ENCODE results near the gene HADHB.

DNA sequence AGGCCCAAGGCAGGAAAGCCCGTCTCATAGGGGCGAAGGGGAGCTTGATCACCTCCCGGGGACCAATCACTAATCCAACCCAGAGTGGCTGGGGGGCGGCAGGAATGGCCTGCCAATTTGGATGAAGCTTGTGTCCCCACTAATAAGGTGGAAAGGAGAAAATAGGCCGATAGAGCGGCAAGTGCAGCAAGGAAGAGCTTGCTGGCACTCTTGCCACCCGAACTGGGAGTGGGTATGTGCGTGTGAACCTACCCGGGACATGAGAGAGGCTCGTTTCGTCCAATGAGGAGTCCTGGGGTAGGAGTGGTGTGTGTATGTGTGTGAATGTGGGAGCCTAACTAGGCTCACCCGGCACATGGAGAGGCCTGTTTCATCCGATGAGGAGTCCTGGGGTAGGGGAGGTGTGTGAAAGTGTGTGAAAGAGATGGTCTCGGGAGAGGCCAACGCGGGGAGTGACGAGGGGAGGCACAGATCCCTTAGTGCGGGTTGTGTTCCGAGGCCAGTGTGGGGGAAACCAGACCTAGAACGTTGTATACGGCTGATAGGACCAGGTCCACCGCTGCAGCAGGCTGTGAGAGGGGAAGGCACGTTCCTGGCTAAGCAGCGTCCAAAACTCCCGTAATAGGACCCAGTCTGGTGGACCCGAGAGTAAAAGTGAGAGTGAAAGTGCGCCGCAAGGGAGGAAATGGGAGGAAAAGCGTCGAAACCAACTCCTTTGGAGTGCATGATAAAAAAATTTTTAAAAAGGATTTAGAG lies 54.1 kb downstream of the HADHB start:
- TF ChIP-seq USF1 (IDR thresholded peaks at IDR 0.05) (no peak), FOXM1 (IDR thresholded peaks at IDR 0.05; ENCODE audit: borderline replicate concordance, low read depth) (no peak), CREB1 (IDR thresholded peaks at IDR 0.05; ENCODE audit: low read depth) (no peak), RAD21 (IDR thresholded peaks at IDR 0.05; ENCODE audit: low read depth) (no peak), TAF1 (IDR thresholded peaks at IDR 0.05; ENCODE audit: low read depth) (no peak), YY1 (IDR thresholded peaks at IDR 0.05; ENCODE audit: low read depth) (no peak), TEAD4 (IDR thresholded peaks at IDR 0.05) (no peak), EP300 (IDR thresholded peaks at IDR 0.05; ENCODE audit: borderline replicate concordance) (no peak), REST (IDR thresholded peaks at IDR 0.05; ENCODE audit: low read depth) (no peak), CEBPB (IDR thresholded peaks at IDR 0.05) (no peak), NFIC (IDR thresholded peaks at IDR 0.05) (no peak), TCF12 (IDR thresholded peaks at IDR 0.05; ENCODE audit: low read depth) (no peak)
- TF ChIP-seq, protein P1, sequence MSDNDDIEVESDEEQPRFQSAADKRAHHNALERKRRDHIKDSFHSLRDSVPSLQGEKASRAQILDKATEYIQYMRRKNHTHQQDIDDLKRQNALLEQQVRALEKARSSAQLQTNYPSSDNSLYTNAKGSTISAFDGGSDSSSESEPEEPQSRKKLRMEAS (IDR thresholded peaks at IDR 0.05), result no peak
